Measurements from ENCODE around the gene PDGFB. TPM values are rescaled to one million over a fixed set of nuclear protein-coding genes. Genes with fewer than 3 reads are reported as not detected.

Gene PDGFB
- total and polyA plus RNA-seq, 2 of the 4 experiments (the other 2 are of a cell fraction) = 0.07 TPM; not detected in 1

- H3K9me1 ChIP-seq (ENCODE audit: insufficient read depth, low read length) = peaks cover 27% of the 10 kb centered on the region
- dilution Hi-C loops (cut with HindIII; ENCODE audit: low sequenced_read_pairs, unreplicated experiment) (no loop called here), in situ Hi-C loops (cut with MboI; ENCODE audit: low sequenced_read_pairs) (no loop called here), intact Hi-C loops (cut with micrococcal nuclease) (no loop called here)
- DNase-seq = no peak
- no TSS peak for BruUV-seq (replicated peaks)
- no peak overlapping the region for H3K4me3 ChIP-seq (ENCODE audit: insufficient read depth, low read depth, low read length)
- no peak overlapping the region for H3K56ac ChIP-seq (ENCODE audit: extremely low read depth, insufficient read depth, low read length)
- no peak overlapping the region for H4K8ac ChIP-seq (ENCODE audit: low read depth in 2 of 2, low read length in 2 of 2)
- H3K9me3 ChIP-seq (ENCODE audit: control insufficient read depth, insufficient read depth, low read length) = no peaks in the 10 kb centered on the region
- no peak overlapping the region for H3K9ac ChIP-seq (ENCODE audit: low read depth, low read length)
- peak overlapping the region; percentile 18; the same call in 1 of the 2 replicates for H2AK5ac ChIP-seq (ENCODE audit: low read depth, low read length)
- H4K5ac ChIP-seq (ENCODE audit: low read depth, low read length) = no peak overlapping the region
- H3K18ac ChIP-seq (ENCODE audit: low read depth, low read length) = no peak overlapping the region
- H3K4me2 ChIP-seq (ENCODE audit: low read depth, low read length) = no peak overlapping the region
- no peak overlapping the region for H3K27ac ChIP-seq (ENCODE audit: insufficient read depth, low read length)
- no peak overlapping the region for H2AK9ac ChIP-seq (replicated peaks; ENCODE audit: low read depth, low read length, poor library complexity)
- POLR2A ChIA-PET (ENCODE audit: unreplicated experiment) = no interaction called here
- CTCF ChIA-PET = no interaction called here
- no peak overlapping the region for H4K91ac ChIP-seq (ENCODE audit: insufficient read depth, low read depth, low read length)
- H2AFZ ChIP-seq (replicated peaks; ENCODE audit: low read length, poor library complexity) = no peak overlapping the region
- H2BK5ac ChIP-seq (ENCODE audit: low read depth, low read length, poor library complexity, severe bottlenecking) = no peak overlapping the region
- no peak overlapping the region for H3K23ac ChIP-seq (ENCODE audit: low read depth, low read length)
- no peak overlapping the region for H2BK20ac ChIP-seq (ENCODE audit: low read depth, low read length)
- WGBS, 2 experiments (ENCODE audit: extremely low coverage in 2 of 2, insufficient read length in 1 of 2) = no CpG with 5 or more reads among the region's 5 CpGs
- peaks cover 40% of the 10 kb centered on the region for H3K4me1 ChIP-seq (ENCODE audit: control insufficient read depth, insufficient read depth, low read length)
- 0 out of 2 replicates have a peak overlapping the region, but pooled peaks have one; percentile 88 for H2BK120ac ChIP-seq (ENCODE audit: low read depth, low read length)
- H3K14ac ChIP-seq (replicated peaks; ENCODE audit: low read depth, low read length) = no peak overlapping the region
- H3K27me3 ChIP-seq (ENCODE audit: control insufficient read depth, insufficient read depth, low read length) = peaks cover 15% of the 10 kb centered on the region
- TF ChIP-seq, protein P1, sequence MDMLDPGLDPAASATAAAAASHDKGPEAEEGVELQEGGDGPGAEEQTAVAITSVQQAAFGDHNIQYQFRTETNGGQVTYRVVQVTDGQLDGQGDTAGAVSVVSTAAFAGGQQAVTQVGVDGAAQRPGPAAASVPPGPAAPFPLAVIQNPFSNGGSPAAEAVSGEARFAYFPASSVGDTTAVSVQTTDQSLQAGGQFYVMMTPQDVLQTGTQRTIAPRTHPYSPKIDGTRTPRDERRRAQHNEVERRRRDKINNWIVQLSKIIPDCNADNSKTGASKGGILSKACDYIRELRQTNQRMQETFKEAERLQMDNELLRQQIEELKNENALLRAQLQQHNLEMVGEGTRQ (IDR thresholded peaks at IDR 0.05; ENCODE audit: low read depth, low read length) = no peak
- TF ChIP-seq FOS (IDR thresholded peaks at IDR 0.05; ENCODE audit: low read depth, low read length) (no peak), MXI1 (IDR thresholded peaks at IDR 0.05; ENCODE audit: borderline replicate concordance, low read depth, low read length) (no peak), MAZ (IDR thresholded peaks at IDR 0.05; ENCODE audit: borderline replicate concordance, low read depth, low read length) (no peak)
- H3K36me3 ChIP-seq (ENCODE audit: control insufficient read depth, insufficient read depth, low read length) = no peaks in the 10 kb centered on the region
- no peak for ATAC-seq (ENCODE audit: low read depth)
- H2BK15ac ChIP-seq (ENCODE audit: low read depth, low read length) = no peak overlapping the region
- no peaks in the 10 kb centered on the region for H4K20me1 ChIP-seq (ENCODE audit: insufficient read depth, low read length)
- peak overlapping the region; percentile 85; the same call in 1 of the 2 replicates for H3K4ac ChIP-seq (ENCODE audit: low read depth, low read length)
- peaks cover 0 to 18% of the 10 kb centered on the region in 2 experiments; a peak in 1 of 4 replicates for H3K79me1 ChIP-seq (ENCODE audit: low read depth in 1 of 2, low read length in 2 of 2)
Observed at GRCh38 chr22:39250838-39251237, 6.1 kb upstream of the PDGFB start.

All from IMR-90 (cell line).